ENCODE measurements around the gene PLCB4.

The PLCB4 gene

GRCh38 chr20:9281803-9282202 lies 212.9 kb downstream of the PLCB4 start:
- DNase-seq = no peak

- no peak for DNase-seq
Measured at GRCh38 chr20:9285617-9286016, 216.7 kb downstream of the PLCB4 start.

GRCh38 chr20:9286501-9287461 lies 217.9 kb downstream of the PLCB4 start:
- no peak for DNase-seq

- no peak for DNase-seq
Measured at GRCh38 chr20:9287826-9288225, 218.9 kb downstream of the PLCB4 start.

GRCh38 chr20:9290331-9290730 lies 221.4 kb downstream of the PLCB4 start:
- DNase-seq = no peak

DNA sequence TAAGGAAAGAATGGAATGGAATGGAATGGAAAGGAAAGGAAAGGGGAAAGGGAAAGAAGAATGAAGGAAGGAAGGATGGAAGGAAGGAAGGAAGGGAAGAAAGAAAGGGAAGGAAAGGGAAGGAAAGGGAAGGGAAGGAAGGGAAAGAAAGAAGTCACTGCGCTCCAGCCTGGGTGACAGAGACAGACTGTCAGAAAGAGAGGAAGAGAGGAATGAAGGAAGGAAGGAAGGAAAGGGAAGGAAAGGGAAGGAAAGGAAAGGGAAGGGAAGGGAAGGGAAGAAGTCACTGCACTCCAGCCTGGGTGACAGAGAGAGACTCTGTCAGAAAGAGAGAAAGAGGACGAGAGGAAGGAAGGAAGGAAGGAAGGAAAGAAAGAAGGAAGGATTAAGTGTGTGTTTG lies 224.3 kb downstream of the PLCB4 start:
- no peak for DNase-seq

DNA sequence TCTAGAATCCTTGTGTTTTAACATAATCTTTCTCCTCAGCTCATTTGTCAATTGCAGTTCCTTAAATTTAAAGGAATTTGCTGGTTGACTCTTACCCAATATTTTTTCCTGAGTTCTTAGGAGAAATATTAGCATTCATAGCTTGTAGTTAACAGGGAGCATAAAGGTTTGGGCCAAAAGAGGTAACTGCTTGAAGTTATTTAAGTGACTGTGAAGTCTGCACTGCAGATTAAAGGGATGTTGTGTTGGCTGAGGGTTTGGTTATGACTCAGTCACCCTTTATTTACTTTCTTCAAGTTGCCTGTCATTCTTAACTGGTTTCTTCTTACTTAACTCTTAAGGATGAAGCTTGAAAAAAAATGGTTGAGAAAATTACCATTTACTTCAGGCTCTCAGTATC lies 225.2 kb downstream of the PLCB4 start:
- no peak for DNase-seq

GRCh38 chr20:9298906-9299305 lies 230.0 kb downstream of the PLCB4 start:
- no peak for DNase-seq

- DNase-seq = no peak
Measured at GRCh38 chr20:9300080-9300479, 231.2 kb downstream of the PLCB4 start.

DNA sequence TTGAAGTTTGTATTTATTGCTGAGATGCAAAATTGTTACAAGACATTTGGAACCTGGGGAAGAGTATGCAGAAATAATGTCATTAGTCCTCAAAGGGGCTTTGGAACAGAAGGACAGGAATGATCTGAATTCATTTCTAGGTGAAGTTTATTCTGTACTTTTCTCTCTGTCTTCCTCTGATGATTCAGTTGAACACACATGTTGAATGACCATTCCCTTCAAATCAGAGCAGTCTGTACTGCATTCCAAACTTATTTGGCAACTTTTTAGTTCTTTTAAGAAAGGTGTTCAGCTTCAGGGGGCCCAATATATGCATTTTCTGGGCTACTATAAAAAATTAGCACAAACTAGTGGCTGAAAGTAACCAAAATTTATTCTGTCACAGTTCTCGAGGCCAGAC lies 231.6 kb downstream of the PLCB4 start:
- DNase-seq = no peak

DNA sequence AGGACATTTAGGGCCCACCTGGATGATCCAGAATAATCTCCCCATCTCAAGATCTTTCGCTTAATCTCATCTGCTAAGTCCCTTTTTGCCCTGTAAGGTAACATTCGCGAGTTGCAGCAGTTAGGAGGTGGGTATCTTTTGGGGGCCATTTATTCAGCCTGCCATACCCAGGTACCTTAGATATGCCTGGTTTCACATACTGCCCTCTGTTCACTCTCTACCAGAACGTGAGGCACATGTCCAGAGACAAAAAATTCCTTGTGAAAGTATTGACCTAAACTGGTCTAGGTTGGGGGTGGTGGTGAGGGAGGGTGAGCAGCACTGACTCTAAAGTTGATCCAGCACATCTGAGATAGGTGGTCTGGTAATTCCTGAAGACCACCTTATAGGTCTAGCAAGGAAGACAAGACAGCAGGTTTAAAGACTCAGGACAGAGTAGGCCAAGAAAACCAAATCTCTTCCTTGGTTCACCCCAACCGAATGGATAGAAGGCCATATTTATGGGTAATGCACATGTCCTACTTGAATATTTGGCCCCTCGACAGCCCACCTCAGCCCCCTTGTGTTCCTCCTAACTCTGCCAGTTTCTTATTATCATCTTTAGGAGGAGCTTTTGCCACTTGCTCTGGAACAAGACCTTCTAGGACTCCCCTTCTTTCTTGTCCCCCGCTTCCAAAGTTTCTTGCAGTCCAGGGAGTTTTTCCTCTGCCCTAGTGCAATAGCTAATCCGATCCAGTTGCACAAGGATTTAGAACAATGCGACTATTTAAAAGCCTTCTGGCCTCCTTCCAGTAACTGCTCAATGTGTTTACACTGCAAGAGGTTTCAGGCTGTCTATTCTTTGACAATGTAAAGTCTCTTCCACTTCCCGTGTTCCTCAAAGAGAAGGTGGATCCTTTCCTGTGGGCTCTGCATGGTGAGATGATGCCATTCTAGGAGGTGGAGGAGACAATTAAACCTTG lies 232.5 kb downstream of the PLCB4 start:
- DNase-seq = peak; percentile 55

GRCh38 chr20:9302091-9302462 lies 233.2 kb downstream of the PLCB4 start:
- no peak for DNase-seq

DNA sequence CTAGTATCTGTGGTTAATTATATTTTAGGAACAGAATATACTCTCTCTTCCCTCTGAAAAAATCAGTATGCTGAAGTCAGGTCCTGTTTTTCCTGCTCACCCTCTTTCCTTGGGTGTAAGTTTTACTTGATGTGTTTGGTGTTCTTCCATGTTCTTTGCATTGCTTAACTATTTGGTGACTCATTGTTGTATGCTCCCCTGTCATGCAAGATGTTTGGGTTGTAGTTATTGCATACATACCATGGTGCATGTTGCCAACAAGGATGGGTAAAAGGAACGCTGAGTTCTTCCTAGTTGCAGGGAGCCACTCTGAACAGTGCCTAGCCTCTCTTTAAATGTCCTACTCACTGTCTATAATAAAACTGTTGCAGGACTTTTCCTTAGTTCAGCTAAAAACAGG lies 237.6 kb downstream of the PLCB4 start:
- no peak for DNase-seq

- DNase-seq = no peak
Measured at GRCh38 chr20:9308056-9308455, 239.2 kb downstream of the PLCB4 start.

DNA sequence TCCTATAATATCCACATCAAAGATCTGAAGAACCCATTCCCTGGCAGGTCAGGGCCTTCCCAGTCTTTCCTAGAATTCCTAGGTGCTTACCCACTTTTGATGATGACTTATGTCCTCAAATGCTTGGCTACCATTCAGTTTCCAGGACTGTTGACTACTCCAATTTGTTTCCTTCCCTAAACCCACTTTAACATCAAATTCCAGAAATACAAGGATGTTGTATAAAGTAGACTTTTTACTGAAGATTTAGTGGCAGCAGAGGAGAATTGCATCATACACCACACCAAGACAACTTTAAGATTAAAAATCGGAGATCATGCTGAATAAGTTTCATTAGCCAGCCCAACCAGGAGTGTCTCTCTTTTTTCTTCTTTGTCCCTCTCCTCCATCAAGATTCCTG lies 242.2 kb downstream of the PLCB4 start:
- DNase-seq = no peak

DNA sequence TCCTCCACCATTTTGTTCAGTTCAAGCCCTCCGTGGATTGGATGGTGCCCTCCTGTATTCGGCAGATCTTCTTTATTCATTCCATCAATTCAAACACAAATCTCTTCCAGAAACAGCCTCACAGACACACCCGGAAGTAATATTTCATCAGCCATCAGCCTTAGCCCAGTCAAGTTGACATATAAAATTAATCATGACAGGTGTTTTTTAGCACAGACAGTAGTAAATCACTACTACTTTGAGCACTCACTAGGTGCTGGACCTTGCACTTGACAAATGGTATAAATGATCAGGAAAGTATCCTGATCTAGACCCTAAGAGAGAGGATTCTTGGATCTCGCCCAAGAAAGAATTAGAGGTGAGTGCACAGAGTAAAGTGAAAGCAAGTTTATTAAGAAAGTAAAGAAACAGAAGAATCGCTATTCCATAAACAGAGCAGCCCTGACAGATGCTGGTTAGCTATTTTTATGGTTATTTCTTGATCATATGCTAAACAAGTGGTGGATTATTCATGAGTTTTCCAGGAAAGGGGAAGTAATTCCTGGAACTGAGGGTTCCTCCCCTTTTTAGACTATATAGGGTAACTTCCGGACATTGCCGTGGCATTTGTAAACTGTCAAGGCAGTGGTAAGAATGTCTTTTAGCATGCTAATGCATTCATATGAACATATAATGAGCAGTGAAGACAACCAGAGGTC lies 250.9 kb downstream of the PLCB4 start:
- DNase-seq = peak; percentile 50

GRCh38 chr20:9321007-9321406 lies 252.1 kb downstream of the PLCB4 start:
- DNase-seq = no peak

- DNase-seq = no peak
Measured at GRCh38 chr20:9322661-9323060, 253.8 kb downstream of the PLCB4 start.

DNA sequence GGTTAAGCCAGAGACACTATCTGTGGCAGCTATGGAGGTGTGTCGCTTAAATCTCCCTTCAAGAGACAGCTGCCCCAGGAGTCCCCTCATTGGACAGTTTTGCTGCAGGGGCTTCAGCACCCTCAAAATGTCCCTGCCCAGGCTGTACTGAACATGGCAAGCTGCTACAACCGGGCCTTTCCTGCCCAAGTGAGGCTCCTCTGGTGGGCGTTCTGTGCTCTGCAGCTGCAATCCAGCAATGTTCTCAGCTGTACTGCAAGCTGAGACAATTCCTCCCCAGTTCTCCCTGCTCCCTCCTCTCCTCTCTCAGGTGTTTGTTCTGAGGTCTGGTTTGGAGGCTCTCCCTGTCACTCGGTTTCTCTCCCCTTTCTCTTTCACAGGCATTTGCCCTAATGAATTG lies 254.7 kb downstream of the PLCB4 start:
- DNase-seq = no peak

GRCh38 chr20:9329355-9330101 lies 260.6 kb downstream of the PLCB4 start:
- DNase-seq = no peak

GRCh38 chr20:9330151-9330550 lies 261.3 kb downstream of the PLCB4 start:
- no peak for DNase-seq

DNA sequence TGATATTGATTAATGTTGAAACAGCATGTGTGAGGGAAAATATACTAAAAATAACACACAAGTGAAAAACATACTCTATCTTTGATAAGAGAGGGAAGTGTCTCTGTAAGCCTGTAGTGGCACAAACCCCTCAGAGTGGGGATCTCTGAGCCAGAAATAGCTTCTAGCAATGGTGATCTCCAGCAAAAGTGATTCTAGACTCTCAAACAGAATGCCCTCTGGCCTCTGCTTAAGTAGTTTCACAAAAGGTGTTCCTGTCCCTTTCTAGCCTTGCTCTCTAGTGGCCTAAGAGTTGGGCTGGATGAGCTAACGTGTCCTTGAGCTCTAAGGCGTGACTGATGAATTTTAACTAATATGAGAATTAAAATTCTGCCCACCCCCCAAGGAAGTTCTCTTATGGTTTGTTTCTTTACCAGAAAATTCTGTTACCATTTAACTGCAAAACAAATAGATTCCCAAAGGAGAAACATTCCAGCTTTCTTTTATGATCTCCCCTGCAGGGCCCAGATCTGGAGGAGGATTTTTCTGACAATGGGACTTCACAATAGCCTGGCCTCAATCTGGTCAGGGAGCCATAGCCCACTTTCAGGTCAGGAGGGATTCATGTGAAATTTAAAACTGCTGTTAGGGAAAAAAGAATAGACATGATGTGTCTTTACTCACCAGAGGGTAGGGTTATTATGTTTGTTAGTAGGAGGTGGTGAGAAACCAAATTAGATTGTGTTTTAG lies 263.0 kb downstream of the PLCB4 start:
- DNase-seq = no peak

Data from NCI-H1105 treated with DMSO at 0.1 percent for 48 hours (cell line).